Parathyroid adenoma (tissue), 2 donors: ENCODE measurements around the gene SLC1A2.

Experiments used
- H2AFZ ChIP-seq: fragments of 300-600 bp; sonication (generic); one replicate; pipeline ENCODE4 v1.7.0; 2017; ENCODE audit warnings: antibody characterized with exemption, mild to moderate bottlenecking
- H3K27ac ChIP-seq: fragments of 300-600 bp; sonication (generic); one replicate; pipeline ENCODE4 v1.7.0; 2017
- H3K27me3 ChIP-seq: fragments of 300-600 bp; sonication (generic); one replicate; pipeline ENCODE4 v1.7.0; 2017; ENCODE audit warnings: low read length; ENCODE audit not compliant: control insufficient read depth, insufficient read depth
- H3K36me3 ChIP-seq: fragments of 300-600 bp; sonication (generic); one replicate; pipeline ENCODE4 v1.7.0; 2017; ENCODE audit warnings: low read length; ENCODE audit not compliant: control insufficient read depth, insufficient read depth
- H3K4me1 ChIP-seq: fragments of 300-600 bp; sonication (generic); one replicate; pipeline ENCODE4 v1.7.0; 2017; ENCODE audit warnings: control low read depth
- H3K4me2 ChIP-seq: fragments of 300-600 bp; sonication (generic); one replicate; pipeline ENCODE4 v1.7.0; 2017; ENCODE audit warnings: low read length
- H3K4me3 ChIP-seq: fragments of 300-600 bp; sonication (generic); one replicate; pipeline ENCODE4 v1.7.0; 2017; ENCODE audit warnings: low read depth, low read length
- H3K79me2 ChIP-seq: fragments of 300-600 bp; sonication (generic); one replicate; pipeline ENCODE4 v1.7.0; 2017; ENCODE audit warnings: control low read depth
- H3K9ac ChIP-seq: fragments of 300-600 bp; sonication (generic); one replicate; pipeline ENCODE4 v1.7.0; 2017; ENCODE audit warnings: mild to moderate bottlenecking
- H3K9me3 ChIP-seq: fragments of 300-600 bp; sonication (generic); one replicate; pipeline ENCODE4 v1.7.0; 2017; ENCODE audit warnings: low read length; ENCODE audit not compliant: control insufficient read depth
- CTCF ChIP-seq: fragments of 300-600 bp; sonication (generic); IDR thresholded peaks from one replicate; pipeline ENCODE4 v1.7.0; 2017; ENCODE audit warnings: antibody characterized with exemption, mild to moderate bottlenecking
- donor health status: primary hyperparathyroidism.

Gene SLC1A2

GRCh38 chr11:35360055-35360530 lies 59.3 kb downstream of the SLC1A2 start:
- no peak overlapping the region for H3K9ac ChIP-seq
- no peak overlapping the region for H3K4me3 ChIP-seq

GRCh38 chr11:35359321-35360054 lies 59.9 kb downstream of the SLC1A2 start:
- H3K36me3 ChIP-seq, result no peaks in the 10 kb centered on the region

More at GRCh38 chr11:35360055-35360530, 59.3 kb downstream of the SLC1A2 start:
- Histone ChIP-seq H3K9me3 (no peaks in the 10 kb centered on the region), H3K27ac (peak overlapping the region; percentile 39), H3K36me3 (no peaks in the 10 kb centered on the region), H3K4me1 (no peaks in the 10 kb centered on the region), H2AFZ (no peak overlapping the region), H3K4me2 (no peak overlapping the region), H3K79me2 (no peaks in the 10 kb centered on the region), H3K27me3 (no peaks in the 10 kb centered on the region)
- no peak for TF ChIP-seq CTCF

GRCh38 chr11:35358391-35358790 lies 61.0 kb downstream of the SLC1A2 start:
- Histone ChIP-seq H3K9me3 (no peaks in the 10 kb centered on the region), H3K27ac (no peak overlapping the region), H3K4me2 (no peak overlapping the region), H2AFZ (no peak overlapping the region), H3K27me3 (no peaks in the 10 kb centered on the region), H3K4me3 (no peak overlapping the region), H3K9ac (no peak overlapping the region), H3K79me2 (no peaks in the 10 kb centered on the region), H3K4me1 (no peaks in the 10 kb centered on the region), H3K36me3 (no peaks in the 10 kb centered on the region)
- TF ChIP-seq CTCF, result no peak

More at GRCh38 chr11:35359321-35360054, 59.9 kb downstream of the SLC1A2 start:
- no peaks in the 10 kb centered on the region for H3K27me3 ChIP-seq
- TF ChIP-seq CTCF, result no peak
- no peaks in the 10 kb centered on the region for H3K79me2 ChIP-seq
- H3K4me3 ChIP-seq, result no peak overlapping the region
- no peaks in the 10 kb centered on the region for H3K4me1 ChIP-seq
- H2AFZ ChIP-seq, result no peak overlapping the region
- H3K9me3 ChIP-seq, result no peaks in the 10 kb centered on the region
- peak overlapping the region; percentile 39 for H3K27ac ChIP-seq
- no peak overlapping the region for H3K4me2 ChIP-seq
- no peak overlapping the region for H3K9ac ChIP-seq

- H3K27me3 ChIP-seq, result no peaks in the 10 kb centered on the region
- no peak overlapping the region for H2AFZ ChIP-seq
Observed at GRCh38 chr11:35357923-35358322, 61.4 kb downstream of the SLC1A2 start.

More at GRCh38 chr11:35357923-35358322, 61.4 kb downstream of the SLC1A2 start:
- no peaks in the 10 kb centered on the region for H3K79me2 ChIP-seq
- no peak overlapping the region for H3K4me2 ChIP-seq
- H3K36me3 ChIP-seq, result no peaks in the 10 kb centered on the region
- TF ChIP-seq CTCF, result no peak
- H3K9me3 ChIP-seq, result no peaks in the 10 kb centered on the region
- no peak overlapping the region for H3K27ac ChIP-seq
- no peak overlapping the region for H3K4me3 ChIP-seq
- H3K9ac ChIP-seq, result no peak overlapping the region
- H3K4me1 ChIP-seq, result no peaks in the 10 kb centered on the region
